ENCODE data around the gene C16orf95.

Gene C16orf95

GRCh38 chr16:87351320-87351698 lies 34.1 kb upstream of the C16orf95 start:
- no peak overlapping the region for H3K27ac ChIP-seq
- TF ChIP-seq CTCF (conservative IDR thresholded peaks at IDR 0.05) = no peak

GRCh38 chr16:87350681-87351319 lies 33.6 kb upstream of the C16orf95 start:
- no peak for TF ChIP-seq CTCF (conservative IDR thresholded peaks at IDR 0.05)
- no peak overlapping the region for H3K27ac ChIP-seq

- no peak for TF ChIP-seq CTCF (conservative IDR thresholded peaks at IDR 0.05)
- no peak overlapping the region for H3K27ac ChIP-seq
Observed at GRCh38 chr16:87350031-87350430, 32.8 kb upstream of the C16orf95 start.

GRCh38 chr16:87348616-87349157 lies 31.5 kb upstream of the C16orf95 start:
- no peak overlapping the region for H3K27ac ChIP-seq
- no peak for TF ChIP-seq CTCF (conservative IDR thresholded peaks at IDR 0.05)

GRCh38 chr16:87347932-87348615 lies 30.9 kb upstream of the C16orf95 start:
- no peak overlapping the region for H3K27ac ChIP-seq
- no peak for TF ChIP-seq CTCF (conservative IDR thresholded peaks at IDR 0.05)

GRCh38 chr16:87346517-87347060 lies 29.4 kb upstream of the C16orf95 start:
- no peak for TF ChIP-seq CTCF (conservative IDR thresholded peaks at IDR 0.05)
- no peak overlapping the region for H3K27ac ChIP-seq

- H3K27ac ChIP-seq = no peak overlapping the region
- TF ChIP-seq CTCF (conservative IDR thresholded peaks at IDR 0.05) = no peak
Observed at GRCh38 chr16:87345726-87346424, 28.7 kb upstream of the C16orf95 start.

All from VCaP (cell line).